Epithelial cell of esophagus (primary cell): Measurements from ENCODE around the gene NCEH1.

ENCODE experiments used
- DNase-seq: peaks from one replicate; pipeline ENCODE4 v3.0.0; 2010; ENCODE audit warnings: low read depth
- H3K4me3 ChIP-seq: 2 replicates; pipeline ENCODE4 v1.5.1; 2011; ENCODE audit warnings: mild to moderate bottlenecking, low read length, control low read depth
- TF ChIP-seq, protein P1 (sequence below): IDR thresholded peaks from 2 replicates; pipeline ENCODE4 v1.5.1; 2011; ENCODE audit warnings: low read depth, mild to moderate bottlenecking, low read length, control low read depth, inconsistent platforms; ENCODE audit not compliant: insufficient read depth; ENCODE audit errors: missing control alignments

NCEH1 gene

DNA sequence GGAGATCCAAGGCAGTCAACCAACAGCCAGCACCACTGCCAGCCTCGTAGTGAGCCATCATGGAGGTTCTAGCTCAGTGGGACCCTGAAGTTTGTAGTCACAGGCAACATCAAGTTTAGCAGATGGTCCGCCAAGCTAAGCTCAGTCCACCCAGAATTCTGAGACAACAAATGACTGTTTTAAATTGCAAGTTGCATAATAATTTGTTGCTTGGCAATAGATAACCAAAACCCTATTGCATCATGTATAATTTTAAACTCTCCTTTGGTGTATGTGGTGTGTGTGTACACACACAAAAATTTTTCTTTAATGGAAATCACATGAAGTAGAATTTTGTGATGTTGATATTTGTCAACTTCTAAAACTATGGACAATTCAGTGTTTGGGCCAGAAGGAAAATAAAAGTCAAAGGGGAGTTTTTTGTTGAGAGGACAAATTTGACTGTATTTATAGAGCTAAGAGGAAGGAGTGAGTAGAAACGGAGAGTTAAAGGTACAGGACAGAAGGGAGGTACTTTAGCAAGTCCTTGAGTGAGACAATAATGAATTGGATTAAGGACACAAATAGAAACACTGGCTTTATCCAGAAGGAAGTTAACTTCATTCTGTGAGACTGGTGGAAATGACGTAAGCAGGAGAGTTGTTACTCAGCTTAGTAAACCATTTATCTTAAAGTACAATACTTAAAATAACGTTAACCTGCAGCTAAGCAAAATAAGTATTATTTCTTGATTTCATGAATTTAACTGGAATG lies 83.6 kb downstream of the NCEH1 start:
- peak; percentile 59 for DNase-seq
- TF ChIP-seq, protein P1, sequence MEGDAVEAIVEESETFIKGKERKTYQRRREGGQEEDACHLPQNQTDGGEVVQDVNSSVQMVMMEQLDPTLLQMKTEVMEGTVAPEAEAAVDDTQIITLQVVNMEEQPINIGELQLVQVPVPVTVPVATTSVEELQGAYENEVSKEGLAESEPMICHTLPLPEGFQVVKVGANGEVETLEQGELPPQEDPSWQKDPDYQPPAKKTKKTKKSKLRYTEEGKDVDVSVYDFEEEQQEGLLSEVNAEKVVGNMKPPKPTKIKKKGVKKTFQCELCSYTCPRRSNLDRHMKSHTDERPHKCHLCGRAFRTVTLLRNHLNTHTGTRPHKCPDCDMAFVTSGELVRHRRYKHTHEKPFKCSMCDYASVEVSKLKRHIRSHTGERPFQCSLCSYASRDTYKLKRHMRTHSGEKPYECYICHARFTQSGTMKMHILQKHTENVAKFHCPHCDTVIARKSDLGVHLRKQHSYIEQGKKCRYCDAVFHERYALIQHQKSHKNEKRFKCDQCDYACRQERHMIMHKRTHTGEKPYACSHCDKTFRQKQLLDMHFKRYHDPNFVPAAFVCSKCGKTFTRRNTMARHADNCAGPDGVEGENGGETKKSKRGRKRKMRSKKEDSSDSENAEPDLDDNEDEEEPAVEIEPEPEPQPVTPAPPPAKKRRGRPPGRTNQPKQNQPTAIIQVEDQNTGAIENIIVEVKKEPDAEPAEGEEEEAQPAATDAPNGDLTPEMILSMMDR = no peak
- no peak overlapping the region for H3K4me3 ChIP-seq

DNA sequence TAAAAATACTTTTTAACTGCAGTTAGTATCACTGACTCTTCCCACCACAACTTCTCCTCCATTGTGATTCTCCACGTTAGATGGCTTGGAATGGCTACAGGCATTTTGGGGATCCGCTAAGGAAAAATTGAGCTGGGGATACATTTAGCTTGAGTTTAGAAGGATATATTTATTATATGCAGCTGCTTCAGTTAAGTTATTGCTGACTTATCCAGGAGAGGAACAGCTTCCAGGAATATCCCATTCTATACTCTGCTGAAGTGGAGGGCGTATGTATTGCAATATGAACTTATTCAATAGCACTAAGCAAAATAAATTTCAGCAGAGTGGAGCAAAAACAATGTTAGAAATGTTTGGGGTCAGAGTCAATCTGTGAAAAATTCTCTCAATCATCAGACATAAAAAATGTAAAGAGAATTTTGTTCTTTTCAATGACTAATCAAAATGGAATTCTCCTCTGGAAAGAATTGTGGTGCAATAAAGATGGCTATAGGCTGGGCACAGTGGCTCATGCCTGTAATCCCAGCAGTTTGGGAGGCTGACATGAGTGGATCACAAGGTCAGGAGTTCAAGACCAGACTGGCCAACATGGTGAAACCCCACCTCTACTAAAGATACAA lies 84.7 kb downstream of the NCEH1 start:
- TF ChIP-seq, protein P1 = no peak
- H3K4me3 ChIP-seq = no peak overlapping the region
- DNase-seq = peak; percentile 74

DNA sequence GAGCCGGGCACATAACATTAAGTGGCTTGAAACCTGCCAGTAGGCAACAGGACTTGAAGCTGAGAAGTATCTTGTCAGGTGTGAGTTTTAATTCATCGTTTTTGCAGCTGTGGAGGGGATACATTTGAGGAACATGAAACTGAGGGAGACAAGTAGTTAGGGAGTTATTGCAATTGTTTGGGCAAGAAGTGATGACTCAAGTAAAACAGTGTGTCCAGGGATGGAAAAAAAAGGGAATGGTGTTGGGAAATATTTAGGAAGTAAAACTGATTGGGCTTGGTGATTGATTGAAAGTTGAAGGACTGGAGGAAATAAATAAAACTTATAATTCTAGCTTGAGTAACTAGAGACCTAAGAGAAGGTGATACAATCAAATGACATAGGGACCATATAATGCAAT lies 85.5 kb downstream of the NCEH1 start:
- TF ChIP-seq, protein P1 = no peak
- H3K4me3 ChIP-seq = no peak overlapping the region
- DNase-seq = peak; percentile 72

DNA sequence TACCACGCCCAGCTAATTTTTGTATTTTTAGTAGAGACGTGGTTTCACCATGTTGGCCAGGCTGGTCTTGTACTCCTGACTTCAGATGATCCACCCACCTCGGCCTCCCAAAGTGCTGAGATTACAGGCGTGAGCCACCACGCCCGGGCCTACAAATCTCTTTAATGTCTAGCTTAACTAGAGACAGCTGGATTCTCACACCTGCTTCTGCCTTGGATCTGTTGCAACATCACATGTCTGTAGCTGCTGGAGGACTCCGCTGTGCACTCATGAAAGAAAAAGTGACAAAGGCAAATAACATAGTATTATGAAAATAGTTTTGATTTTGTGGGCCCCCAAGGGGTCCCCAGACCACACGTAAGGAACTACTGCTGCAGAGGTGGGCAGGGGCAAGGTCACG lies 85.9 kb downstream of the NCEH1 start:
- no peak overlapping the region for H3K4me3 ChIP-seq
- no peak for DNase-seq
- TF ChIP-seq, protein P1 = no peak

DNA sequence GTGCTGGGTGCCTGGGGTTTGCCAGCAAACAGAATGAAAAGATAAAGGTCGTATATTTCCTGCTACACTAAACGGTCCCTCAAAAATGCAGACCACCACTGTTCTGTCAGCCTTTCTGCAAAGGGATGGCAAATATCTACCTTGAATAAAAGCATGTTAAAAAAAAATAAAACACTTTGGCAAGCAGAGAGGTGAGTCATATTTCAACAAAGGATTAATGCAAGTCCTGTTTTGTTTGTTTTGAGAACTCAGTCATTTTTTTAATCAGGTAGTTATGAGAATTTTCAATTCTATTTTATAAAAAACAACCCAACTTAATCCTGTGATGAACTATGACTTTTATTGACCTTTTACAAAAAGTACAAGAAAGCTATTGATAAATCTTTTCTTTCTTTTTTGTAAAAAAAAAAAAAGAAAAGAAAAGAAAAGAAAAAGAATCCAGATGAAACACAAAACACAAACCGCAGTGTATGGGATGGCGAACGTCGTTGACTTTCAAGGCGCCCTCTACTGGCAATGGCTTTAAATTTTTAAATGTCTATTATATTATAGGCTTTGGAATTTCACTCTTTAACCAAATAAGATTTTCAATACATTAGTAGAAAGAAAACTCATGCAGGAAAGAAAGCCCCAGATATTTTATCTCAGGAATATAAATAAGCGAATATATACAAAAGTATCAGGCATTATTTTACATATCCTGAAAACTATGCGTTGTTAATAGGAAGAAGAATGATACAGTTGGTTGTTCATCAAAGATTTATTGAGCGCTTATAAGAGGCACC lies 87.8 kb downstream of the NCEH1 start:
- H3K4me3 ChIP-seq = no peak overlapping the region
- TF ChIP-seq, protein P1 = peak; percentile 66
- DNase-seq = peak; percentile 75

DNA sequence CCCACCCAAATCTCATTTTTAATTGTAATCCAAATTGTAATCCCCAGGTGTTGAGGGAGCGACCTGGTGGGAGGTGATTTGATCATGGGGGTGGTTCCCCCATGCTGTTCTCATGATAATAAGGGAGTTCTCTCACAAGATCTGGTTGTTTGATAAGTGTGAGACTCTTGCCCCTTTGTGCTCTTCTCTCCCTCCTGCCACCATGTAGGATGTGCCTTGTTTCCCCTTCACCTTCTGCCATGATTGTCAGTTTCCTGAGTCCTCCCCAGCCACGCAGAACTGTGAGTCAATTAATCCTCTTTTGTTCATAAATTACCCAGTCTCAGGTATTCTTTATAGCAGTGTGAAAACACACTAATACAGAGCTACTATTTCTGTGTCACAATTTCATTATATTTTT lies 88.7 kb downstream of the NCEH1 start:
- DNase-seq = no peak
- TF ChIP-seq, protein P1 = no peak
- no peak overlapping the region for H3K4me3 ChIP-seq
